Uterus (tissue), 2 donors: Measurements from ENCODE around the gene SVBP.

Source experiments
- CTCF ChIP-seq, 4 experiments: fragments of 200-600 bp in 2 of 4; fragments of 450-650 bp in 2 of 4; sonication (generic) in 2 of 4; IDR thresholded peaks; one replicate each; pipeline ENCODE4 v1.5.1; 2016 to 2019; ENCODE audit warnings: antibody characterized with exemption in 4 of 4, mild to moderate bottlenecking in 2 of 4, moderate library complexity in 1 of 4
- POLR2A ChIP-seq, 2 donors: fragments of 450-650 bp; IDR thresholded peaks; one replicate each; pipeline ENCODE4 v1.6.1; 2016; ENCODE audit warnings: antibody characterized with exemption in 2 of 2, mild to moderate bottlenecking in 1 of 2, moderate library complexity in 1 of 2

DNA sequence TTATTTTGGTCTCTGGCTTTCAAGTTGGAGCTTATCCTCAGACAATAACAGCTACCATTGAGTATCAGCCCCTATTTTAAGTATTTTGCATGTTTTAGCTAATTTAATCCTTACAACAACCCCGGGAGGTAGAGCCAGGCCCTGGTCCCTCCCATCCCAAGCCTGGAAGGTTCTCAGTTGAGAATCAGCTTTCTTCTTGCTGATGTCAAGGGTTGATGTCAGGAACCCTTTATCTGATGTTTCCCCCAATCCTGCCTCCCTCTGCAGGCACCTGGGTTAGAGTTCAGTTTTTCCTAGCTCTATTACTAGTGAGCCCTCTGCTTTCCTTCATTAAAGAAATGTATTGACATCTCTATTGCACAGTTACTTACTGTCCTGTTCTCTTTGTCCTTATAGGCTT is 3.6 kb upstream of the SVBP start:
- TF ChIP-seq CTCF (IDR thresholded peaks at IDR 0.05) (no peak), POLR2A (IDR thresholded peaks at IDR 0.05) (no peak)
